Measurements from ENCODE around the gene GLP2R. TPM values are rescaled to one million over a fixed set of nuclear protein-coding genes. Genes with fewer than 3 reads are reported as not detected.

Gene GLP2R
- total RNA-seq, 1 experiment from 2014 or later: not detected

- intact Hi-C loops (cut with micrococcal nuclease; ENCODE audit: unreplicated experiment): loop anchor here (10.0 kb wide), 1 partner anchor 175 kb away; no protein-coding TSS in a partner anchor
- peaks cover 69% of the 10 kb centered on the region for H3K27me3 ChIP-seq (replicated peaks; ENCODE audit: insufficient read depth, low read depth, low read length, poor library complexity)
- DNase-seq (ENCODE audit: low spot score): no peak
- BruUV-seq (replicated peaks): no TSS peak
- H3K9me3 ChIP-seq (ENCODE audit: low read depth, low read length, poor library complexity, severe bottlenecking): no peaks in the 10 kb centered on the region
- POLR2A ChIA-PET (ENCODE audit: low non-redundant PET): no interaction called here
- H3K4me3 ChIP-seq (ENCODE audit: low read depth, low read length, poor library complexity, severe bottlenecking): no peak overlapping the region
- no peaks in the 10 kb centered on the region for H3K36me3 ChIP-seq (ENCODE audit: insufficient read depth, low read length, poor library complexity, severe bottlenecking)
- CTCF ChIA-PET: no interaction called here
- no peak overlapping the region for H3K27ac ChIP-seq (ENCODE audit: low read depth, low read length, poor library complexity, severe bottlenecking)
- H3K4me1 ChIP-seq (ENCODE audit: insufficient read depth, low read length, poor library complexity, severe bottlenecking): no peaks in the 10 kb centered on the region
- TF ChIP-seq CTCF (conservative IDR thresholded peaks at IDR 0.05; ENCODE audit: low read depth, low read length): no peak
Measured at GRCh38 chr17:9899280-9900043, 73.7 kb downstream of the GLP2R start.

DNA sequence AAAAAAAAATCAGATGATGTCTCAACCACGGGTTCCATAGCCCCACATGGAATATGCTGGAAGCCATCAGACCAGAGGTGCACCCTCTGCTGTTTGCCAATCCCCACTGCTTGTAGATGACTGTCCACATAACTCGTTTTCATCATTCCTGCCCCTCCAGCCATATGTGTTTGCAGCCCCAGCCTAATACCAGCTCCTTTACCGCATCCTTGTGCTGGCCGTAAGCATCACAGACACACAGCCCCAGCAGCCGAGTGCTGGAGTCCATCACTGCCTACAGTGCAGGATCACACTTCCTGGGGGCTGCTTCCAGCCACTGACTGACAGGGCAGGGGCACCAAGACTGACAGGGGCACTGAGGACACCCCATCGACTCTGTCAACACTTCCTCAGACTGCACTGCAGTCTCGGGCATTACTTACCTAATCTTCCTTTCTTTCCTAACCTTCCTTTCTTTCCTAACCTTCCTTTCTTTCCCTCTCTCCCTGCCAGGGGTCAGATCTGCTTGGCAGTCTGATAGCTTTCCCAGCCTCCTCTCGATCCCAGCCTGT lies 74.4 kb downstream of the GLP2R start:
- no peaks in the 10 kb centered on the region for H3K4me1 ChIP-seq (ENCODE audit: insufficient read depth, low read length, poor library complexity, severe bottlenecking)
- no peaks in the 10 kb centered on the region for H3K9me3 ChIP-seq (ENCODE audit: low read depth, low read length, poor library complexity, severe bottlenecking)
- H3K27ac ChIP-seq (ENCODE audit: low read depth, low read length, poor library complexity, severe bottlenecking): no peak overlapping the region
- CTCF ChIA-PET: no interaction called here
- intact Hi-C loops (cut with micrococcal nuclease; ENCODE audit: unreplicated experiment): no loop called here
- no peak for DNase-seq (ENCODE audit: low spot score)
- peaks cover 63% of the 10 kb centered on the region for H3K27me3 ChIP-seq (replicated peaks; ENCODE audit: insufficient read depth, low read depth, low read length, poor library complexity)
- POLR2A ChIA-PET (ENCODE audit: low non-redundant PET): no interaction called here
- BruUV-seq (replicated peaks): no TSS peak
- TF ChIP-seq CTCF (conservative IDR thresholded peaks at IDR 0.05; ENCODE audit: low read depth, low read length): no peak
- no peak for TF ChIP-seq EZH2 (IDR thresholded peaks at IDR 0.05; ENCODE audit: borderline replicate concordance, low read depth, low read length, poor library complexity, severe bottlenecking)
- H3K36me3 ChIP-seq (ENCODE audit: insufficient read depth, low read length, poor library complexity, severe bottlenecking): no peaks in the 10 kb centered on the region
- no peak overlapping the region for H3K4me3 ChIP-seq (ENCODE audit: low read depth, low read length, poor library complexity, severe bottlenecking)

GRCh38 chr17:9900784-9901183 lies 75.1 kb downstream of the GLP2R start:
- no peak for TF ChIP-seq CTCF (conservative IDR thresholded peaks at IDR 0.05; ENCODE audit: low read depth, low read length)
- TF ChIP-seq EZH2 (IDR thresholded peaks at IDR 0.05; ENCODE audit: borderline replicate concordance, low read depth, low read length, poor library complexity, severe bottlenecking): no peak
- POLR2A ChIA-PET (ENCODE audit: low non-redundant PET): no interaction called here
- Histone ChIP-seq H3K9me3 (ENCODE audit: low read depth, low read length, poor library complexity, severe bottlenecking) (no peaks in the 10 kb centered on the region), H3K4me1 (ENCODE audit: insufficient read depth, low read length, poor library complexity, severe bottlenecking) (no peaks in the 10 kb centered on the region), H3K36me3 (ENCODE audit: insufficient read depth, low read length, poor library complexity, severe bottlenecking) (no peaks in the 10 kb centered on the region), H3K27ac (ENCODE audit: low read depth, low read length, poor library complexity, severe bottlenecking) (no peak overlapping the region), H3K27me3 (replicated peaks; ENCODE audit: insufficient read depth, low read depth, low read length, poor library complexity) (peaks cover 56% of the 10 kb centered on the region), H3K4me3 (ENCODE audit: low read depth, low read length, poor library complexity, severe bottlenecking) (no peak overlapping the region)
- CTCF ChIA-PET: no interaction called here
- no TSS peak for BruUV-seq (replicated peaks)
- intact Hi-C loops (cut with micrococcal nuclease; ENCODE audit: unreplicated experiment): no loop called here
- no peak for DNase-seq (ENCODE audit: low spot score)

Data from A673 (cell line).